D721Med (cell line): ENCODE measurements around the gene AKAP9.
"Not testable (repeated sequence)": the region's sequence is repeated elsewhere in the genome, so short reads cannot be mapped to it uniquely, and the experiment has no call there.

Source experiments
- DNase-seq: peaks from one replicate; pipeline ENCODE4 v3.0.0; 2011; ENCODE audit warnings: low spot score; ENCODE audit not compliant: insufficient read length
- FAIRE-seq: peaks from 2 replicates; lab custom pipeline; 2011; peaks lifted over from hg19 to GRCh38; lab: Jason Lieb, UNC
- TF ChIP-seq, protein P1 (sequence below): IDR thresholded peaks from 2 replicates; pipeline ENCODE4 v1.5.1; 2012; ENCODE audit warnings: mild to moderate bottlenecking, control low read depth; ENCODE audit not compliant: insufficient read depth; ENCODE audit errors: missing control alignments

The AKAP9 gene

DNA sequence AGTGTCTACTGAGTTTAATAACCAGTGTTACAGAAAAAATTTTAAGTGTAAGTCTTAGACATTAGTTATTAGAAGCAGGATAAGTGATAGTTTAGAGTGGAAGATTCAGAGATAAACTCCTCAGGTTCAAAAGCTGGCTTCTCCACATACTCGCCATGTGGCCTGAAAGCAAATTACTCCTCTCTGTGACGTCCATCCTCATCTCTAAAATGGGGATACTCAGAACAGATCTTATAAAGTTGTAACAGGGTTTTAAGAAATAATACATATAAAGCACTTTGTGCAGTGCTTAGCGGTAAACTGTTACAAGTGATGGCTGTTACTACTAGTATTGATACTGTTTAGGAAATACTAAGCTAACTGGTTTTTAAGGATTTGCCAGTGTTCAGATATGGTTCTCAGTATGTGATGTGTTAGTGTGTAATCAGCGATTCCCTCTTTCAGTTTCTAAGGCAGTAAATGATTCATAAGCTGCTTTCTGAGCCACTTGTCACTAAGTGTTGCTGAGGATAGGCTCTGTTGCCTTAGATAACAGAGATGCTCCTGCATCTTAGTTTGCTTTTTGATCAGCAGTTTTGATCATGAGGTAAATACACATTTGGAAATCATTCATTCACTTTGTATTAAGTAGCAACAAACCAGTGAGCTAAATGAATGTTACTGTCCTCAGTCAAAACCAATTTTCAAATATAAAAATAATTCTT lies 134.9 kb downstream of the AKAP9 start:
- DNase-seq (no peak), FAIRE-seq (peak; percentile 60)
- TF ChIP-seq, protein P1, sequence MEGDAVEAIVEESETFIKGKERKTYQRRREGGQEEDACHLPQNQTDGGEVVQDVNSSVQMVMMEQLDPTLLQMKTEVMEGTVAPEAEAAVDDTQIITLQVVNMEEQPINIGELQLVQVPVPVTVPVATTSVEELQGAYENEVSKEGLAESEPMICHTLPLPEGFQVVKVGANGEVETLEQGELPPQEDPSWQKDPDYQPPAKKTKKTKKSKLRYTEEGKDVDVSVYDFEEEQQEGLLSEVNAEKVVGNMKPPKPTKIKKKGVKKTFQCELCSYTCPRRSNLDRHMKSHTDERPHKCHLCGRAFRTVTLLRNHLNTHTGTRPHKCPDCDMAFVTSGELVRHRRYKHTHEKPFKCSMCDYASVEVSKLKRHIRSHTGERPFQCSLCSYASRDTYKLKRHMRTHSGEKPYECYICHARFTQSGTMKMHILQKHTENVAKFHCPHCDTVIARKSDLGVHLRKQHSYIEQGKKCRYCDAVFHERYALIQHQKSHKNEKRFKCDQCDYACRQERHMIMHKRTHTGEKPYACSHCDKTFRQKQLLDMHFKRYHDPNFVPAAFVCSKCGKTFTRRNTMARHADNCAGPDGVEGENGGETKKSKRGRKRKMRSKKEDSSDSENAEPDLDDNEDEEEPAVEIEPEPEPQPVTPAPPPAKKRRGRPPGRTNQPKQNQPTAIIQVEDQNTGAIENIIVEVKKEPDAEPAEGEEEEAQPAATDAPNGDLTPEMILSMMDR = no peak

DNA sequence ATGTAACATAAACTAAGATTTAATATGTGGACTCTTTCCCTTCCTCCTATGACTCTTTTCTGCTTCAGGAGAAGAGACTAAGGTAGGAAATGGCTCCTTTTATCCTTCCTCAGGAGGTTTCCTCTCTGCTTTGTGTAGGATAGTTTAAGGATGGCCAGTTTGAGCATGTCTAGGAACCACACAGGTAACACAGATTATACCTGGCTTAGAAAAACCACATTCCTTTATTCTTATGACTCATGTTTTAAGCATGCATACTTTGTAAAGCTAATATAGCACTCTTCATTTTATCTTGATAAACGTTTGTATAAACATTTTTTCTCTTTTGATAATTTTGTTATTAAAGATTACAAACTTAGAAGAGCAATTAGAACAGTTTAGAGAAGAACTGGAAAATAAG lies 135.8 kb downstream of the AKAP9 start:
- FAIRE-seq (no peak), DNase-seq (no peak)
- TF ChIP-seq, protein P1 = no peak

DNA sequence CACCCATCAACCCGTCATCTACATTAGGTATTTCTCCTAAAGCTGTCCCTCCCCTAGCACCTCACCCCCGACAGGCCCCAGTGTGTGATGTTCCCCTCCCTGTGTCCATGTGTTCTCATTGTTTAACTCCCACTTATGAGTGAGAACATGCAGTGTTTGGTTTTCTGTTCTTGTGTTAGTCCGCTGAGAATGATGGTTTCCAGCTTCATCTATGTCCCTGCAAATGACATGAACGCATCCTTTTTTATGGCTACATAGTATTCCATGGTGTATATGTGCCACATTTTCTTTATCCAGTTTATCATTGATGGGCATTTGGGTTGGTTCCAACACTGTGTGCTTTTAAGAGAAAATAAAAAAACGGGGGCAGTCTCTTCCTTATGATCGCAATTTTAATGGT lies 143.3 kb downstream of the AKAP9 start:
- not testable (repeated sequence) for DNase-seq, FAIRE-seq

DNA sequence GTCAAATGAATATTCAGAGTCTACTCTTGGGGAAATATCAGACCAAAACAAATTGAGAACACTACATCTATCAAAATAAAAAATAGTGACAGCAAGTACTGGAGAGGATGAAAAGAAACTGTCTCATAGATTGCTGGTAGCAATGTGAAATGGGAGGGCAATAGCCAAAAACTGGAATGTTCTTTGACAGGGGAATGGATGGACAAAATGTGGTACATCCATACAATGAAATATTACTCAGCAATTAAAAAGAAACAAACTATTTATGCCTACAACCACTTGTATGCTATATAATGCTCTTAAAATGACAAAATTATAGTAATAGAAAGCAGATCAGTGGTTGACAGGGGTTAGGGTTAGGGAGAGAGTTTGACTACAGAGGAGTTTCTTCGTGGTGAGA lies 147.6 kb downstream of the AKAP9 start:
- DNase-seq (no peak), FAIRE-seq (no peak)
- TF ChIP-seq, protein P1 = no peak

DNA sequence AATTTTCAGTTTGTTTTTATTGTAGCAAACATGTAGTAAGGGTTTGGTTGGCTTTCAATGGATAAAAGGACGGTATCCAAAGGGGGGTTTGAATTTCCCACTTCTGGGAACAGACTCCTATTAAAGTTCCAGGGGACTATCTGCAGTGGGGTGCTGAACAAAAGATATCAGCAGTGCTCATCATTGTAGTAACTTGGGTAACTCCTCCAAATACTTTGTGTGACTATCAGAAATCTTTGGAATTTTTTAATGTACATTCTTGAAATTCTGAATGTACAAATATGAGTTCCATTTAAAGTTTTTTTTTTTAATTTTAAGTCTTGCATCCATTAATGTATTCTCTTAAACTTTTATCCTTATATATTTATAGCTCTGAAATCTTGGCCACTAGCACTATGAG lies 151.5 kb downstream of the AKAP9 start:
- TF ChIP-seq, protein P1 = no peak
- DNase-seq = no peak
- no peak for FAIRE-seq

DNA sequence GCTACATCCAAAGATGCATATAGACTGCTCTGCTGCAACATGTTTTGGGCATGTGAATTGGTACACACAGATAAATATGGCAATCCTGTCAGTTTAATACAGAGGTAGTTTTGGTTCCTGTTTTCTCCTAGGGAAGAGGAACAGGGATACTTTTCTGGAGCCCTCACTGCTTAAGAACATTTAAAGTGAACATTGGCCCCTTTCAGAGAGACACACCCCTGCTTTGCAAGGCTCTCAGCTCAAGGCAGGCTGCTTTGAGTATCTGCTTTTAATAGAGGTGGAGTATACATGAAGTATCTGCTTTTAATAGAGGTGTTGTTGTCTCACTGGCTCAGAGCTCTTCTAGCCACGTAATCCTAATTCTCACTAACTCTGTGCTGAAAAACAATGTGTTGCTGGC lies 154.7 kb downstream of the AKAP9 start:
- FAIRE-seq = no peak
- TF ChIP-seq, protein P1 = no peak
- DNase-seq = no peak

DNA sequence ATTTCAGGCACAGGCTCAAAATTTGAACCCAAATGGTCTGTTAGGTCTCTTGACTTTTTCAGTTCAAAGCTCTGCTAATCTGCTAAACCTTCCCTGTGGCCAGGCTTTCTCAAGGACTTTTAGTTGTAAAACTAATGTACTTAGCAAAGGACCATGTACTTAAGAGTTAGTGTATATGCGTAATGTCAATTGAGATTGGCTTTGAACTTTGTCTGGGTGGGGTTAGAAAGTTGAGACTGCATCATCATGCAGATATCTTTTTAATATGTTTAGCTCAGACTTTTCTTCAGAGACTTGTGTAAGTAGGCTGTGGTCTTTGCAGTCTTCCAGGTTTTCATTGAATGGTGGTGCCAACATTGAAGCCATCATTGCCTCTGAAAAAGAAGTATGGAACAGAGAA lies 159.9 kb downstream of the AKAP9 start:
- FAIRE-seq (no peak), DNase-seq (no peak)
- TF ChIP-seq, protein P1 = no peak

DNA sequence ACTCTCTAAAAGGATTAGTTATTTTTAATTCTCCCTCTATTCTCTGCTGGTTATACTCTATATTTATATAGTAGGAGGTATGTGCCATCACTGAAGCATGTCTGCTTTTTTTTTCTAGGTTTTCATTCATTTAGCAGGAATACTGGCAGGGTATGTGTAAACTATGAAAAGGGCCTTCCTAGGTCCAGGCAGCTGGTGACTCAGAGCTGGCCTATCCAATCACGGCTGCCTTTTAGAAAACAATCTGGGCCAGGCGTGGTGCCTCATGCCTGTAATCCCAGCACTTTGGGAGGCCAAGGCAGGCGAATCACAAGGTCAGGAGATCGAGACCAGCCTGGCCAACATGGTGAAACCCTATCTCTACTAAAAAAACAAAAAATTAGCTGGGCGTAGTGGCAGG lies 162.2 kb downstream of the AKAP9 start:
- DNase-seq, FAIRE-seq: not testable (repeated sequence)
